Fibroblast of lung (primary cell): Measurements from ENCODE around the gene LNX2. TPM values are rescaled to one million over a fixed set of nuclear protein-coding genes. Genes with fewer than 3 reads are reported as not detected.
"Not testable (repeated sequence)": the region's sequence is repeated elsewhere in the genome, so short reads cannot be mapped to it uniquely, and the experiment has no call there.

ENCODE experiments used
- DNase-seq, 2 donors: peaks; one replicate each; pipeline versions ENCODE4 v3.0.0 to v3.0.0-alpha.2; 2010; ENCODE audit warnings: low read depth in 2 of 2
- H2AFZ ChIP-seq: 2 replicates; pipeline ENCODE4 v1.5.1; 2012; ENCODE audit warnings: low read length, control low read depth, inconsistent platforms
- H3K27ac ChIP-seq: 2 replicates; pipeline ENCODE4 v1.5.1; 2011; ENCODE audit warnings: low read length, control low read depth; ENCODE audit not compliant: insufficient read depth
- H3K27me3 ChIP-seq: 2 replicates; pipeline ENCODE4 v1.5.1; 2011; ENCODE audit warnings: mild to moderate bottlenecking, low read length; ENCODE audit not compliant: control insufficient read depth, insufficient read depth
- H3K36me3 ChIP-seq: 2 replicates; pipeline ENCODE4 v1.5.1; 2011; ENCODE audit warnings: low read length; ENCODE audit not compliant: control insufficient read depth, insufficient read depth
- H3K4me1 ChIP-seq: 2 replicates; pipeline ENCODE4 v1.5.1; 2011; ENCODE audit warnings: low read length; ENCODE audit not compliant: control insufficient read depth, insufficient read depth; ENCODE audit errors: extremely low read depth
- H3K4me2 ChIP-seq: 2 replicates; pipeline ENCODE4 v1.5.1; 2011; ENCODE audit warnings: low read length, control low read depth; ENCODE audit not compliant: insufficient read depth; ENCODE audit errors: extremely low read depth
- H3K4me3 ChIP-seq, 4 experiments: fragments of 200-600 bp in 1 of 4; sonication (generic) in 1 of 4; replicated peaks in 1 of 4; 2 replicates each; pipeline ENCODE4 v1.5.1; 2011 to 2016; ENCODE audit warnings: low read length in 4 of 4, low read depth in 3 of 4, mild to moderate bottlenecking in 3 of 4, control low read depth in 2 of 4, inconsistent platforms in 1 of 4, mixed read lengths in 1 of 4; ENCODE audit not compliant: insufficient read depth in 1 of 4; ENCODE audit errors: control extremely low read depth in 1 of 4
- H3K79me2 ChIP-seq: 2 replicates; pipeline ENCODE4 v1.5.1; 2012; ENCODE audit warnings: mild to moderate bottlenecking, low read length, inconsistent platforms; ENCODE audit not compliant: control insufficient read depth, insufficient read depth
- H3K9ac ChIP-seq: 2 replicates; pipeline ENCODE4 v1.5.1; 2011; ENCODE audit warnings: mild to moderate bottlenecking, low read length, control low read depth; ENCODE audit not compliant: insufficient read depth
- H3K9me3 ChIP-seq: 2 replicates; pipeline ENCODE4 v1.5.1; 2012; ENCODE audit warnings: low read depth, low read length; ENCODE audit not compliant: control insufficient read depth, insufficient read depth
- H4K20me1 ChIP-seq: 2 replicates; pipeline ENCODE4 v1.5.1; 2011; ENCODE audit warnings: low read length; ENCODE audit not compliant: control insufficient read depth, insufficient read depth; ENCODE audit errors: extremely low read depth
- EZH2 ChIP-seq: IDR thresholded peaks from 2 replicates; pipeline ENCODE4 v1.5.1; 2012; ENCODE audit warnings: low read length, control low read depth, mild to moderate bottlenecking; ENCODE audit errors: missing control alignments
- polyA plus RNA-seq, 2 donors: library from polyadenylated mRNA; depleted of rRNA in 1 of 2; stranded (reverse) in 1 of 2; unstranded in 1 of 2; fragments of >200 nt; gene quantifications; 2 replicates each; pipeline ENCODE4 v1.2.1, GENCODE V29; 2011 to 2012; ENCODE audit warnings: missing spikeins in 1 of 2
- total RNA-seq: library from RNA; depleted of rRNA; stranded (reverse); fragments of >200 nt; gene quantifications from 2 replicates; pipeline ENCODE4 v1.2.1, GENCODE V29; 2014
- TF ChIP-seq, protein P1 (sequence below), 2 donors: IDR thresholded peaks in 1 of 2; conservative IDR thresholded peaks in 1 of 2; 1 replicate in 1 of 2; 2 replicates in 1 of 2; pipeline ENCODE4 v1.5.1; 2011 to 2012; ENCODE audit warnings: low read length in 2 of 2, control low read depth in 1 of 2, inconsistent platforms in 1 of 2, low read depth in 1 of 2, mild to moderate bottlenecking in 1 of 2

Gene LNX2
- total and polyA plus RNA-seq, 2 donors (not counting 1 experiment from before 2014, with no cell fraction given) = 6.0 to 7.6 TPM

DNA sequence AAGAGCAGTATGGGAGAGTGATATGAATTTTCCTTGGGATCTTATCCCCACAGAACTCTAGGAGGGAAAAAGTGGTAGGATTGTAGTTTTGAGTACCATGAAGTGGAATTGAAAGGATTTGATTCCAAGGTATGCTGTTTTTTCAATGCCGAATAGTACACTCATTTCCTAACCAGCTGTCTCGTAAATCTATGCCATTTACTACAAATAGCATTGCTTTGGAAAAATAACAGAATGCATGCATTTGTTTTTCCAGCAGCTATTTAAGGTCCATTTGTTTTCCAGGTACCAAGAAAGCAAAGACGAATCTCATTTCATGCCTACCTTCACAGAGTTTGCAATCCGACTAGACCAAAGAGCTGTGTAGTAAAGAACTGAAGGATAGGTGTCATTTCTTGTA is 11.9 kb upstream of the LNX2 start:
- Histone ChIP-seq H3K9me3 (no peaks in the 10 kb centered on the region), H3K27ac (no peak overlapping the region), H3K4me1 (no peaks in the 10 kb centered on the region), H3K36me3 (peaks cover 1% of the 10 kb centered on the region), H3K4me2 (no peak overlapping the region), H2AFZ (no peak overlapping the region), H4K20me1 (no peaks in the 10 kb centered on the region), H3K9ac (no peak overlapping the region), H3K4me3 (no peak overlapping the region), H3K79me2 (peaks cover 10% of the 10 kb centered on the region), H3K27me3 (no peaks in the 10 kb centered on the region)
- TF ChIP-seq, protein P1, sequence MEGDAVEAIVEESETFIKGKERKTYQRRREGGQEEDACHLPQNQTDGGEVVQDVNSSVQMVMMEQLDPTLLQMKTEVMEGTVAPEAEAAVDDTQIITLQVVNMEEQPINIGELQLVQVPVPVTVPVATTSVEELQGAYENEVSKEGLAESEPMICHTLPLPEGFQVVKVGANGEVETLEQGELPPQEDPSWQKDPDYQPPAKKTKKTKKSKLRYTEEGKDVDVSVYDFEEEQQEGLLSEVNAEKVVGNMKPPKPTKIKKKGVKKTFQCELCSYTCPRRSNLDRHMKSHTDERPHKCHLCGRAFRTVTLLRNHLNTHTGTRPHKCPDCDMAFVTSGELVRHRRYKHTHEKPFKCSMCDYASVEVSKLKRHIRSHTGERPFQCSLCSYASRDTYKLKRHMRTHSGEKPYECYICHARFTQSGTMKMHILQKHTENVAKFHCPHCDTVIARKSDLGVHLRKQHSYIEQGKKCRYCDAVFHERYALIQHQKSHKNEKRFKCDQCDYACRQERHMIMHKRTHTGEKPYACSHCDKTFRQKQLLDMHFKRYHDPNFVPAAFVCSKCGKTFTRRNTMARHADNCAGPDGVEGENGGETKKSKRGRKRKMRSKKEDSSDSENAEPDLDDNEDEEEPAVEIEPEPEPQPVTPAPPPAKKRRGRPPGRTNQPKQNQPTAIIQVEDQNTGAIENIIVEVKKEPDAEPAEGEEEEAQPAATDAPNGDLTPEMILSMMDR (conservative IDR thresholded peaks at IDR 0.05 in 1 of 2, IDR thresholded peaks at IDR 0.05 in 1 of 2; ENCODE audit: low read depth in 1 of 2, low read length in 2 of 2) = no peak
- no peak for TF ChIP-seq EZH2
- DNase-seq = no peak

DNA sequence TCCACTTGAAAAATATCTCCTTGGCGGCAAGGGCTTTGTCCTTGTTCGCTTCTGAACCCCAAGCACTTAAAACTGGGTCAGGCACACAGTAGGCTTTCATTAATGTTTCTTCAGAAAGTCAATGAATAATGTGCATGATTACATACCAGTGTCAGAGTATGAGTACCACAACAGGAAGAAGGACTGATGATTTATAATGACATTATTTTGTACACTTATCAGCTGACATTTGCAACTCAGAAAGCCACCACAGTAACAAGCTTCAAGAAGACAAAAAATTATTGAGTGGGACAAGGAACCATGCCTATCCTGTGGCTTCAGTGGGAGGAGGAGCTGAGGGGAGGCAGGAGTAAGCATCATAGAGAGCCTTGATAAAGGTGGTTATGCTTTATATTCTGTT is 11.3 kb upstream of the LNX2 start:
- H3K9ac ChIP-seq = no peak overlapping the region
- no peaks in the 10 kb centered on the region for H4K20me1 ChIP-seq
- no peaks in the 10 kb centered on the region for H3K27me3 ChIP-seq
- H3K4me1 ChIP-seq = no peaks in the 10 kb centered on the region
- peaks cover 1% of the 10 kb centered on the region for H3K36me3 ChIP-seq
- H3K4me2 ChIP-seq = no peak overlapping the region
- TF ChIP-seq EZH2 = no peak
- TF ChIP-seq, protein P1 (conservative IDR thresholded peaks at IDR 0.05 in 1 of 2, IDR thresholded peaks at IDR 0.05 in 1 of 2; ENCODE audit: low read depth in 1 of 2, low read length in 2 of 2) = no peak
- no peaks in the 10 kb centered on the region for H3K9me3 ChIP-seq
- DNase-seq = no peak
- no peak overlapping the region for H3K27ac ChIP-seq
- no peak overlapping the region for H3K4me3 ChIP-seq
- peaks cover 10% of the 10 kb centered on the region for H3K79me2 ChIP-seq
- no peak overlapping the region for H2AFZ ChIP-seq

DNA sequence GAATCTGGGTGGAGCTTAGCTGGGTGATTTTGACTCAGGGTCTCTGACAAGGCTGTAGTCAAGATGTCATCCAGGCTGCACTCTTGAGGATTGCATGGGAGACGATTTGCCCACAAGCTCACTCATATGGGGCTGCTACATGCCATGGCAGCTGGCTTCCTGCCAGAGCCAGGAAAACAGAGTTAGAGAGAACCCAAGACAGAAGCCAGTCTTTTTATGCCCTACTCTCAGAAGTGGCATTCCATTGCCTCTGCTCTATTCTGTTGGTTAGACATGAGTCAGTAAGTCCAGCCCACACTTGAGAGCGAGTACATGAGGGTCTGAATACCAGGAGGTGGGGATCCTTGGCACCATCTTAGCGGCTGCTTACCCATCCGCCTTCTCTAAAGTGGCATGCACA is 10.8 kb upstream of the LNX2 start:
- TF ChIP-seq, protein P1 (conservative IDR thresholded peaks at IDR 0.05 in 1 of 2, IDR thresholded peaks at IDR 0.05 in 1 of 2; ENCODE audit: low read depth in 1 of 2, low read length in 2 of 2) = no peak
- no peak for TF ChIP-seq EZH2
- Histone ChIP-seq H3K79me2 (peaks cover 10% of the 10 kb centered on the region), H3K36me3 (peaks cover 1% of the 10 kb centered on the region), H2AFZ (no peak overlapping the region), H3K4me1 (no peaks in the 10 kb centered on the region), H3K9me3 (no peaks in the 10 kb centered on the region), H3K4me3 (no peak overlapping the region), H3K4me2 (no peak overlapping the region), H4K20me1 (no peaks in the 10 kb centered on the region), H3K27me3 (no peaks in the 10 kb centered on the region), H3K9ac (no peak overlapping the region), H3K27ac (no peak overlapping the region)
- no peak for DNase-seq

DNA sequence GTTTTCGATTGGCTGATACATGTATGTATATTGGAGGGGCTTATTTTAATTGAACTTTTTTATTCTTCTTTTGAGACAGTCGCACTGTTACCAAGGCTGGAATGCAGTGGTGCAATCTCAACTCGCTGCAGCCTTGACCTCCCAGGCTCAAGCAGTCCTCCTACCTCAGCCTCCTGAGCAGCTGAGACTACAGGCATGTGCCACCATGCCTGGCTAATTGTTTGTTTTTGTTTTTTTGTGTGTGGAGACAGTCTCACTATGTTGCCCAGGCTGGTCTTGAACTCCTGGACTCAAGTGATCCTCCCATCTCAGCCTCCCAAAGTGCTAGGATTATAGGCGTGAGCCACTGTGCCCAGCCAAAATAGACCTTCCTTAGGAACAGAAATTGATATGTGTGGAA is 8.4 kb upstream of the LNX2 start:
- H4K20me1 ChIP-seq, DNase-seq, H3K27ac ChIP-seq, H3K4me2 ChIP-seq, H3K36me3 ChIP-seq, H3K9me3 ChIP-seq, H3K4me1 ChIP-seq, H3K27me3 ChIP-seq, H3K4me3 ChIP-seq, H2AFZ ChIP-seq, H3K9ac ChIP-seq: not testable (repeated sequence)
- H3K79me2 ChIP-seq = peaks cover 19% of the 10 kb centered on the region
